ENCODE results near the gene UBE2E2. TPM values are rescaled to one million over a fixed set of nuclear protein-coding genes. Genes with fewer than 3 reads are reported as not detected.

UBE2E2 gene
- total RNA-seq, 1 experiment from 2014 or later = 38.6 TPM

- H3K27ac Mint-ChIP-seq = no peak overlapping the region; a peak in 1 of 7 replicates
- H3K23ac ChIP-seq (ENCODE audit: insufficient read length, low read depth, low read length) = no peak overlapping the region
- no peak overlapping the region for H2BK20ac ChIP-seq (ENCODE audit: low read depth, low read length, poor library complexity, severe bottlenecking)
- peaks cover 16 to 30% of the 10 kb centered on the region in 2 experiments for H3K4me1 Mint-ChIP-seq
- H2BK12ac ChIP-seq (ENCODE audit: insufficient read length, low read depth, low read length) = no peak overlapping the region
- no peak overlapping the region for H3K56ac ChIP-seq (ENCODE audit: insufficient read length, low read depth, low read length)
- no peak overlapping the region for H3K27ac ChIP-seq (ENCODE audit: insufficient read length, low read depth, low read length)
- no peaks in the 10 kb centered on the region for H3K79me2 ChIP-seq (ENCODE audit: insufficient read depth, low read length)
- no peaks in the 10 kb centered on the region for H3K9me3 ChIP-seq (ENCODE audit: control insufficient read depth, low read depth, low read length)
- no CpG with 5 or more reads among the region's 10 CpGs for WGBS (ENCODE audit: extremely low coverage, insufficient read length, low lambda C conversion rate)
- no peak overlapping the region for H2BK15ac ChIP-seq (ENCODE audit: low read depth, low read length)
- H3K27me3 Mint-ChIP-seq (ENCODE audit: low read depth) = peaks cover 29% of the 10 kb centered on the region
- no peaks in the 10 kb centered on the region for H3K79me1 ChIP-seq (ENCODE audit: insufficient read depth, low read depth, low read length, poor library complexity, severe bottlenecking)
- no peak overlapping the region for H3K9ac ChIP-seq (ENCODE audit: extremely low read depth, insufficient read length, low read length)
- H3K4me3 Mint-ChIP-seq = peak overlapping the region; percentile 16 to 63
- H2BK5ac ChIP-seq (ENCODE audit: insufficient read length, low read length) = no peak overlapping the region
- H3K4me2 ChIP-seq (ENCODE audit: insufficient read depth, insufficient read length, low read length) = no peak overlapping the region
- H3T11ph ChIP-seq (ENCODE audit: low read length) = no peak overlapping the region
- H4K91ac ChIP-seq (ENCODE audit: insufficient read length, low read depth, low read length) = no peak overlapping the region
- no peaks in the 10 kb centered on the region; a peak in 1 of 5 replicates for H3K9me3 Mint-ChIP-seq
- TF ChIP-seq, protein P1, sequence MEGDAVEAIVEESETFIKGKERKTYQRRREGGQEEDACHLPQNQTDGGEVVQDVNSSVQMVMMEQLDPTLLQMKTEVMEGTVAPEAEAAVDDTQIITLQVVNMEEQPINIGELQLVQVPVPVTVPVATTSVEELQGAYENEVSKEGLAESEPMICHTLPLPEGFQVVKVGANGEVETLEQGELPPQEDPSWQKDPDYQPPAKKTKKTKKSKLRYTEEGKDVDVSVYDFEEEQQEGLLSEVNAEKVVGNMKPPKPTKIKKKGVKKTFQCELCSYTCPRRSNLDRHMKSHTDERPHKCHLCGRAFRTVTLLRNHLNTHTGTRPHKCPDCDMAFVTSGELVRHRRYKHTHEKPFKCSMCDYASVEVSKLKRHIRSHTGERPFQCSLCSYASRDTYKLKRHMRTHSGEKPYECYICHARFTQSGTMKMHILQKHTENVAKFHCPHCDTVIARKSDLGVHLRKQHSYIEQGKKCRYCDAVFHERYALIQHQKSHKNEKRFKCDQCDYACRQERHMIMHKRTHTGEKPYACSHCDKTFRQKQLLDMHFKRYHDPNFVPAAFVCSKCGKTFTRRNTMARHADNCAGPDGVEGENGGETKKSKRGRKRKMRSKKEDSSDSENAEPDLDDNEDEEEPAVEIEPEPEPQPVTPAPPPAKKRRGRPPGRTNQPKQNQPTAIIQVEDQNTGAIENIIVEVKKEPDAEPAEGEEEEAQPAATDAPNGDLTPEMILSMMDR (conservative IDR thresholded peaks at IDR 0.05) = no peak
- no peak overlapping the region for H3K4ac ChIP-seq (ENCODE audit: low read depth, low read length)
- no peak overlapping the region for H2AFZ ChIP-seq (ENCODE audit: low read length)
- no peak overlapping the region for H2AK5ac ChIP-seq (ENCODE audit: insufficient read length, low read length)
- H3K27me3 ChIP-seq (ENCODE audit: insufficient read depth, low read length) = no peaks in the 10 kb centered on the region; the same call in 1 of the 2 replicates
- no peak overlapping the region for H3K18ac ChIP-seq (ENCODE audit: insufficient read length, low read depth, low read length)
- DNase-seq = no peak
- no peak overlapping the region for H2BK120ac ChIP-seq (ENCODE audit: low read depth, low read length, poor library complexity, severe bottlenecking)
- no peak overlapping the region for H4K5ac ChIP-seq (ENCODE audit: insufficient read length, low read depth, low read length)
- H3K36me3 Mint-ChIP-seq (ENCODE audit: insufficient read depth in 1 of 3, low read depth in 3 of 3) = no peaks in the 10 kb centered on the region
- H3K14ac ChIP-seq (ENCODE audit: insufficient read depth, low read length) = no peak overlapping the region
- no peak overlapping the region for H4K8ac ChIP-seq (replicated peaks; ENCODE audit: insufficient read length, low read depth, low read length)
- H3K4me1 ChIP-seq (ENCODE audit: insufficient read depth, low read length) = no peaks in the 10 kb centered on the region
- H4K20me1 ChIP-seq (ENCODE audit: control insufficient read depth, insufficient read depth, insufficient read length) = no peaks in the 10 kb centered on the region
- peaks cover 19% of the 10 kb centered on the region for H3K23me2 ChIP-seq (ENCODE audit: insufficient read length, low read depth, low read length, poor library complexity, severe bottlenecking)
Measured at GRCh38 chr3:23201154-23201838, 1.8 kb upstream of the UBE2E2 start.

All from H9 (cell line).